Kidney epithelial cell (primary cell): ENCODE results near the gene PADI1. TPM values are rescaled to one million over a fixed set of nuclear protein-coding genes. Genes with fewer than 3 reads are reported as not detected.

ENCODE experiments used
- DNase-seq: peaks from one replicate; pipeline ENCODE4 v3.0.0-alpha.2; 2010; ENCODE audit warnings: low read depth
- H3K27me3 ChIP-seq: 2 replicates; pipeline ENCODE4 v1.6.0; 2011; ENCODE audit warnings: low read length; ENCODE audit not compliant: control insufficient read depth, insufficient read depth
- H3K36me3 ChIP-seq: 2 replicates; pipeline ENCODE4 v1.5.1; 2011; ENCODE audit warnings: low read length; ENCODE audit not compliant: control insufficient read depth, insufficient read depth
- H3K4me3 ChIP-seq: 2 replicates; pipeline ENCODE4 v1.5.1; 2011; ENCODE audit warnings: low read depth, mild to moderate bottlenecking, control low read depth, low read length
- CTCF ChIP-seq: IDR thresholded peaks from 2 replicates; pipeline ENCODE4 v1.5.1; 2011; ENCODE audit warnings: mild to moderate bottlenecking, moderate library complexity, low read length, control low read depth, inconsistent platforms; ENCODE audit not compliant: insufficient read depth, poor library complexity, severe bottlenecking
- total RNA-seq: library from RNA; depleted of rRNA; stranded (reverse); fragments of >200 nt; gene quantifications from 2 replicates; pipeline ENCODE4 v1.2.3, GENCODE V29; 2015

Gene PADI1
- total RNA-seq, 1 donor from 2014 or later, result 2.4 TPM

GRCh38 chr1:17290553-17290952 is 85.6 kb downstream of the PADI1 start:
- no peak for DNase-seq
- Histone ChIP-seq H3K36me3 (no peaks in the 10 kb centered on the region), H3K4me3 (no peak overlapping the region), H3K27me3 (no peaks in the 10 kb centered on the region)
- TF ChIP-seq CTCF, result no peak

- DNase-seq, result no peak
- H3K36me3 ChIP-seq, result no peaks in the 10 kb centered on the region
Measured at GRCh38 chr1:17292299-17293160, 87.6 kb downstream of the PADI1 start.

GRCh38 chr1:17293681-17294425 is 88.9 kb downstream of the PADI1 start:
- H3K36me3 ChIP-seq, result no peaks in the 10 kb centered on the region
- no peaks in the 10 kb centered on the region for H3K27me3 ChIP-seq
- TF ChIP-seq CTCF, result no peak
- DNase-seq, result no peak
- H3K4me3 ChIP-seq, result no peak overlapping the region

More at GRCh38 chr1:17292299-17293160, 87.6 kb downstream of the PADI1 start:
- TF ChIP-seq CTCF, result no peak
- Histone ChIP-seq H3K4me3 (no peak overlapping the region), H3K27me3 (no peaks in the 10 kb centered on the region)

GRCh38 chr1:17295292-17295691 is 90.4 kb downstream of the PADI1 start:
- no peaks in the 10 kb centered on the region for H3K36me3 ChIP-seq
- no peak for TF ChIP-seq CTCF

More at GRCh38 chr1:17295292-17295691, 90.4 kb downstream of the PADI1 start:
- H3K27me3 ChIP-seq, result no peaks in the 10 kb centered on the region
- H3K4me3 ChIP-seq, result no peak overlapping the region
- DNase-seq, result no peak

Other genes with a start within 250 kb of the PADI1 start
- gene MFAP2, start 224.5 kb upstream of the PADI1 start, total RNA-seq, result 58.2 and 64.0 TPM in 2 replicates
- 74.1 and 107 TPM in 2 replicates for gene ATP13A2, start 193.2 kb upstream of the PADI1 start, total RNA-seq
- gene SDHB, start 151.1 kb upstream of the PADI1 start, total RNA-seq, result 109 and 122 TPM in 2 replicates
- 6.4 and 8.1 TPM in 2 replicates for gene PADI2, start 85.7 kb upstream of the PADI1 start, total RNA-seq
- 0.04 TPM in 1 of 2 replicates, not detected in the other for gene PADI3, start 44.0 kb downstream of the PADI1 start, total RNA-seq
- not detected in 2 replicates for gene PADI4, start 103.1 kb downstream of the PADI1 start, total RNA-seq
- not detected in 2 replicates for gene PADI6, start 167.1 kb downstream of the PADI1 start, total RNA-seq
- 80.2 and 80.8 TPM in 2 replicates for gene RCC2, start 234.5 kb downstream of the PADI1 start, total RNA-seq